ENCODE data around the gene ITPR1. TPM values are rescaled to one million over a fixed set of nuclear protein-coding genes. Genes with fewer than 3 reads are reported as not detected.

The ITPR1 gene
- total and polyA plus RNA-seq, 2 experiments from 2014 or later = 6.8 to 21.0 TPM

DNA sequence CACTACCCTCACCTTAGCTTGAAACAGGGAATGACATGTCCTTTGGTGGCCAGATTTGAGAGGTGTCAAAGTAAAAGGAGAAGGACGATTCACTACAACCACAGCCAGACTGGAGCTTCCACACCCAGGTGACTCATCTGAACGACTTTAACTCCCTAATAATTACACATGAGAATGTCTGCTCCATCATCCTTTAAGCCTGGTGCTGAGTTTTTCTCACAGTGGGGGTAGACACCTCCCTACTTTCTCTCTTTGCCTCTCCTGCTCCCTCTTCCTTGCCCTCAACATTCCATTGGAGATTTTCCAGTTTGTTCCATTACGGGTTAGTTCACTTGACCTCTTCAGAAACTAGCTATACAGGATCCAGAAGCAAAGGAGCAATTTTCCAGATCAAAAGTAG, 331.8 kb downstream of the ITPR1 start (continued):
- TF ChIP-seq, protein P1, sequence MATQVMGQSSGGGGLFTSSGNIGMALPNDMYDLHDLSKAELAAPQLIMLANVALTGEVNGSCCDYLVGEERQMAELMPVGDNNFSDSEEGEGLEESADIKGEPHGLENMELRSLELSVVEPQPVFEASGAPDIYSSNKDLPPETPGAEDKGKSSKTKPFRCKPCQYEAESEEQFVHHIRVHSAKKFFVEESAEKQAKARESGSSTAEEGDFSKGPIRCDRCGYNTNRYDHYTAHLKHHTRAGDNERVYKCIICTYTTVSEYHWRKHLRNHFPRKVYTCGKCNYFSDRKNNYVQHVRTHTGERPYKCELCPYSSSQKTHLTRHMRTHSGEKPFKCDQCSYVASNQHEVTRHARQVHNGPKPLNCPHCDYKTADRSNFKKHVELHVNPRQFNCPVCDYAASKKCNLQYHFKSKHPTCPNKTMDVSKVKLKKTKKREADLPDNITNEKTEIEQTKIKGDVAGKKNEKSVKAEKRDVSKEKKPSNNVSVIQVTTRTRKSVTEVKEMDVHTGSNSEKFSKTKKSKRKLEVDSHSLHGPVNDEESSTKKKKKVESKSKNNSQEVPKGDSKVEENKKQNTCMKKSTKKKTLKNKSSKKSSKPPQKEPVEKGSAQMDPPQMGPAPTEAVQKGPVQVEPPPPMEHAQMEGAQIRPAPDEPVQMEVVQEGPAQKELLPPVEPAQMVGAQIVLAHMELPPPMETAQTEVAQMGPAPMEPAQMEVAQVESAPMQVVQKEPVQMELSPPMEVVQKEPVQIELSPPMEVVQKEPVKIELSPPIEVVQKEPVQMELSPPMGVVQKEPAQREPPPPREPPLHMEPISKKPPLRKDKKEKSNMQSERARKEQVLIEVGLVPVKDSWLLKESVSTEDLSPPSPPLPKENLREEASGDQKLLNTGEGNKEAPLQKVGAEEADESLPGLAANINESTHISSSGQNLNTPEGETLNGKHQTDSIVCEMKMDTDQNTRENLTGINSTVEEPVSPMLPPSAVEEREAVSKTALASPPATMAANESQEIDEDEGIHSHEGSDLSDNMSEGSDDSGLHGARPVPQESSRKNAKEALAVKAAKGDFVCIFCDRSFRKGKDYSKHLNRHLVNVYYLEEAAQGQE (IDR thresholded peaks at IDR 0.05; ENCODE audit: unreplicated experiment) = no peak
- TF ChIP-seq, protein P2, sequence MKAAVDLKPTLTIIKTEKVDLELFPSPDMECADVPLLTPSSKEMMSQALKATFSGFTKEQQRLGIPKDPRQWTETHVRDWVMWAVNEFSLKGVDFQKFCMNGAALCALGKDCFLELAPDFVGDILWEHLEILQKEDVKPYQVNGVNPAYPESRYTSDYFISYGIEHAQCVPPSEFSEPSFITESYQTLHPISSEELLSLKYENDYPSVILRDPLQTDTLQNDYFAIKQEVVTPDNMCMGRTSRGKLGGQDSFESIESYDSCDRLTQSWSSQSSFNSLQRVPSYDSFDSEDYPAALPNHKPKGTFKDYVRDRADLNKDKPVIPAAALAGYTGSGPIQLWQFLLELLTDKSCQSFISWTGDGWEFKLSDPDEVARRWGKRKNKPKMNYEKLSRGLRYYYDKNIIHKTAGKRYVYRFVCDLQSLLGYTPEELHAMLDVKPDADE (IDR thresholded peaks at IDR 0.05) = no peak
- TF ChIP-seq POLR2AphosphoS5 (IDR thresholded peaks at IDR 0.05; ENCODE audit: low read depth) (no peak), ZNF331 (CRISPR knock-in tag; IDR thresholded peaks at IDR 0.05; ENCODE audit: low read depth) (no peak), JUNB (IDR thresholded peaks at IDR 0.05; ENCODE audit: unreplicated experiment) (no peak)

DNA sequence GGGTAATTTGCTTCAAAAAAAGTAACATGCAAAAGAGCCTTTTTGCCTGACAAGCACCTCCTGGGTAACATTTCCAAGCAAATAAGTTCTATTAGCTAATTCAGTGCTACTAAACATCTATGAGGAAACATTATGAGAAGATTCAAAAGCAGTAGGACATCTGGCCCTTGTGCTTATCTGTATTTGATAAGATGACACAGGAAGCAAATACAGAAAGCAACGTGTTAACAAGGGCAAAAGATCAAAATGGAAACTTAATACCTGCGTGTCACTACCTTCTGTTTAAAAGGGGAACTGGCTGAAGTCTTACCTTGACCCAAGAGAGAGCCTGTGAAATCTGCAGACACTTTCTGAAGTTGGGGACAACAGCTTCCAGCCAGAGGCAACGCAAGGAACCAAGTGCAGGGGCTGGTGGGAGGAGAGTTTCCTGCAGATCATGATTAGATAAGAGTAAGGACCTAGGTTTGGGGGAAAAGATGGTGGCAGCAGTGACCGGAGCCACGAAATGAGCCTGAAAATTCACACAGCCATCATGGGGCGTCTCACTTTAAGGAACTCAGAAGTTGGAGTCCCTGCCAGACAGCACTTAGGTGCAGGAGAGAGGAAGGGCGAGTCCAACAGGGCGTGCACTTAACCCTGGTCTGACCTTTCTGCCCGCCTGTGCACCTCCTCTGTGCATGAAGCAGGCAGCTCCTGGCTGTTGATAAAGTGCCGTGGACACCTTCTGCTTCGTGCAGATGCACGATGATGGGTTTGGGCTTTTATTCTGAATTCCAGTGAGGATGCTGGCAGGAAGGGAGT, 332.5 kb downstream of the ITPR1 start:
- Histone ChIP-seq H3K9me2 (ENCODE audit: insufficient read depth) (no peaks in the 10 kb centered on the region), H3K4me3 (no peak overlapping the region), H3K27me3 (ENCODE audit: insufficient read depth) (no peaks in the 10 kb centered on the region), H3K79me2 (replicated peaks; ENCODE audit: insufficient read depth) (no peaks in the 10 kb centered on the region), H3K4me1 (ENCODE audit: insufficient read depth) (peaks cover 9% of the 10 kb centered on the region), H3K4me2 (no peak overlapping the region), H3F3A (replicated peaks; ENCODE audit: low read depth) (no peaks in the 10 kb centered on the region), H4K20me1 (replicated peaks; ENCODE audit: insufficient read depth) (no peaks in the 10 kb centered on the region), H3K36me3 (ENCODE audit: insufficient read depth) (no peaks in the 10 kb centered on the region), H3K27ac (ENCODE audit: low read depth) (no peak overlapping the region), H2AFZ (no peak overlapping the region)
- no peak for ATAC-seq
- DNase-seq (ENCODE audit: low spot score) = no peak
- Mint-ChIP-seq H3K4me3 (no peak overlapping the region), H3K36me3 (ENCODE audit: low read depth) (peaks cover 3% of the 10 kb centered on the region; the same call in 1 of the 3 replicates), H3K4me1 (peaks cover 21% of the 10 kb centered on the region), H3K27me3 (ENCODE audit: insufficient read depth, low read depth, poor library complexity) (no peaks in the 10 kb centered on the region), H3K9me3 (no peaks in the 10 kb centered on the region), H3K27ac (no peak overlapping the region; the same call in 1 of the 2 replicates)
- no peak for TF ChIP-seq NANOG (IDR thresholded peaks at IDR 0.05; ENCODE audit: borderline replicate concordance)
- TF ChIP-seq ZNF331 (CRISPR knock-in tag; IDR thresholded peaks at IDR 0.05; ENCODE audit: low read depth) = no peak
- no peak for TF ChIP-seq ZNF114 (CRISPR knock-in tag; IDR thresholded peaks at IDR 0.05)
- TF ChIP-seq, protein P3, sequence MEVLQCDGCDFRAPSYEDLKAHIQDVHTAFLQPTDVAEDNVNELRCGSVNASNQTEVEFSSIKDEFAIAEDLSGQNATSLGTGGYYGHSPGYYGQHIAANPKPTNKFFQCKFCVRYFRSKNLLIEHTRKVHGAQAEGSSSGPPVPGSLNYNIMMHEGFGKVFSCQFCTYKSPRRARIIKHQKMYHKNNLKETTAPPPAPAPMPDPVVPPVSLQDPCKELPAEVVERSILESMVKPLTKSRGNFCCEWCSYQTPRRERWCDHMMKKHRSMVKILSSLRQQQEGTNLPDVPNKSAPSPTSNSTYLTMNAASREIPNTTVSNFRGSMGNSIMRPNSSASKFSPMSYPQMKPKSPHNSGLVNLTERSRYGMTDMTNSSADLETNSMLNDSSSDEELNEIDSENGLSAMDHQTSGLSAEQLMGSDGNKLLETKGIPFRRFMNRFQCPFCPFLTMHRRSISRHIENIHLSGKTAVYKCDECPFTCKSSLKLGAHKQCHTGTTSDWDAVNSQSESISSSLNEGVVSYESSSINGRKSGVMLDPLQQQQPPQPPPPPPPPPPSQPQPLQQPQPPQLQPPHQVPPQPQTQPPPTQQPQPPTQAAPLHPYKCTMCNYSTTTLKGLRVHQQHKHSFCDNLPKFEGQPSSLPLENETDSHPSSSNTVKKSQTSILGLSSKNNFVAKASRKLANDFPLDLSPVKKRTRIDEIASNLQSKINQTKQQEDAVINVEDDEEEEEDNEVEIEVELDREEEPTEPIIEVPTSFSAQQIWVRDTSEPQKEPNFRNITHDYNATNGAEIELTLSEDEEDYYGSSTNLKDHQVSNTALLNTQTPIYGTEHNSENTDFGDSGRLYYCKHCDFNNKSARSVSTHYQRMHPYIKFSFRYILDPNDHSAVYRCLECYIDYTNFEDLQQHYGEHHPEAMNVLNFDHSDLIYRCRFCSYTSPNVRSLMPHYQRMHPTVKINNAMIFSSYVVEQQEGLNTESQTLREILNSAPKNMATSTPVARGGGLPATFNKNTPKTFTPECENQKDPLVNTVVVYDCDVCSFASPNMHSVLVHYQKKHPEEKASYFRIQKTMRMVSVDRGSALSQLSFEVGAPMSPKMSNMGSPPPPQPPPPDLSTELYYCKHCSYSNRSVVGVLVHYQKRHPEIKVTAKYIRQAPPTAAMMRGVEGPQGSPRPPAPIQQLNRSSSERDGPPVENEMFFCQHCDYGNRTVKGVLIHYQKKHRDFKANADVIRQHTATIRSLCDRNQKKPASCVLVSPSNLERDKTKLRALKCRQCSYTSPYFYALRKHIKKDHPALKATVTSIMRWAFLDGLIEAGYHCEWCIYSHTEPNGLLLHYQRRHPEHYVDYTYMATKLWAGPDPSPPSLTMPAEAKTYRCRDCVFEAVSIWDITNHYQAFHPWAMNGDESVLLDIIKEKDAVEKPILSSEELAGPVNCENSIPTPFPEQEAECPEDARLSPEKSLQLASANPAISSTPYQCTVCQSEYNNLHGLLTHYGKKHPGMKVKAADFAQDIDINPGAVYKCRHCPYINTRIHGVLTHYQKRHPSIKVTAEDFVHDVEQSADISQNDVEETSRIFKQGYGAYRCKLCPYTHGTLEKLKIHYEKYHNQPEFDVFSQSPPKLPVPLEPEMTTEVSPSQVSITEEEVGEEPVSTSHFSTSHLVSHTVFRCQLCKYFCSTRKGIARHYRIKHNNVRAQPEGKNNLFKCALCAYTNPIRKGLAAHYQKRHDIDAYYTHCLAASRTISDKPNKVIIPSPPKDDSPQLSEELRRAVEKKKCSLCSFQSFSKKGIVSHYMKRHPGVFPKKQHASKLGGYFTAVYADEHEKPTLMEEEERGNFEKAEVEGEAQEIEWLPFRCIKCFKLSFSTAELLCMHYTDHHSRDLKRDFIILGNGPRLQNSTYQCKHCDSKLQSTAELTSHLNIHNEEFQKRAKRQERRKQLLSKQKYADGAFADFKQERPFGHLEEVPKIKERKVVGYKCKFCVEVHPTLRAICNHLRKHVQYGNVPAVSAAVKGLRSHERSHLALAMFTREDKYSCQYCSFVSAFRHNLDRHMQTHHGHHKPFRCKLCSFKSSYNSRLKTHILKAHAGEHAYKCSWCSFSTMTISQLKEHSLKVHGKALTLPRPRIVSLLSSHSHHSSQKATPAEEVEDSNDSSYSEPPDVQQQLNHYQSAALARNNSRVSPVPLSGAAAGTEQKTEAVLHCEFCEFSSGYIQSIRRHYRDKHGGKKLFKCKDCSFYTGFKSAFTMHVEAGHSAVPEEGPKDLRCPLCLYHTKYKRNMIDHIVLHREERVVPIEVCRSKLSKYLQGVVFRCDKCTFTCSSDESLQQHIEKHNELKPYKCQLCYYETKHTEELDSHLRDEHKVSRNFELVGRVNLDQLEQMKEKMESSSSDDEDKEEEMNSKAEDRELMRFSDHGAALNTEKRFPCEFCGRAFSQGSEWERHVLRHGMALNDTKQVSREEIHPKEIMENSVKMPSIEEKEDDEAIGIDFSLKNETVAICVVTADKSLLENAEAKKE (CRISPR knock-in tag; IDR thresholded peaks at IDR 0.05) = no peak
- TF ChIP-seq POLR2AphosphoS5 (IDR thresholded peaks at IDR 0.05; ENCODE audit: low read depth) = no peak
- no peak for TF ChIP-seq EZH2phosphoT487 (IDR thresholded peaks at IDR 0.05; ENCODE audit: unreplicated experiment)
- TF ChIP-seq EZH2 (IDR thresholded peaks at IDR 0.05; ENCODE audit: low read depth, unreplicated experiment) = no peak
- no peak for TF ChIP-seq STAT1 (IDR thresholded peaks at IDR 0.05; ENCODE audit: unreplicated experiment)
- TF ChIP-seq, protein P4, sequence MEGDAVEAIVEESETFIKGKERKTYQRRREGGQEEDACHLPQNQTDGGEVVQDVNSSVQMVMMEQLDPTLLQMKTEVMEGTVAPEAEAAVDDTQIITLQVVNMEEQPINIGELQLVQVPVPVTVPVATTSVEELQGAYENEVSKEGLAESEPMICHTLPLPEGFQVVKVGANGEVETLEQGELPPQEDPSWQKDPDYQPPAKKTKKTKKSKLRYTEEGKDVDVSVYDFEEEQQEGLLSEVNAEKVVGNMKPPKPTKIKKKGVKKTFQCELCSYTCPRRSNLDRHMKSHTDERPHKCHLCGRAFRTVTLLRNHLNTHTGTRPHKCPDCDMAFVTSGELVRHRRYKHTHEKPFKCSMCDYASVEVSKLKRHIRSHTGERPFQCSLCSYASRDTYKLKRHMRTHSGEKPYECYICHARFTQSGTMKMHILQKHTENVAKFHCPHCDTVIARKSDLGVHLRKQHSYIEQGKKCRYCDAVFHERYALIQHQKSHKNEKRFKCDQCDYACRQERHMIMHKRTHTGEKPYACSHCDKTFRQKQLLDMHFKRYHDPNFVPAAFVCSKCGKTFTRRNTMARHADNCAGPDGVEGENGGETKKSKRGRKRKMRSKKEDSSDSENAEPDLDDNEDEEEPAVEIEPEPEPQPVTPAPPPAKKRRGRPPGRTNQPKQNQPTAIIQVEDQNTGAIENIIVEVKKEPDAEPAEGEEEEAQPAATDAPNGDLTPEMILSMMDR (conservative IDR thresholded peaks at IDR 0.05; ENCODE audit: low read depth in 2 of 2) = no peak

All from GM23338 (cell line).